HG03342 (cell line): ENCODE measurements around the gene CEP250.
A peak's percentile ranks its signal among the peaks of the same experiment; 100 is the strongest.
"Not testable (repeated sequence)": the region's sequence is repeated elsewhere in the genome, so short reads cannot be mapped to it uniquely, and the experiment has no call there.

Experiments
- ATAC-seq: cut with Tn5 transposase; IDR thresholded peaks from one replicate; pipeline ENCODE4 v1.9.1; 2021; ENCODE audit warnings: mild to moderate bottlenecking, moderate library complexity; ENCODE audit not compliant: unreplicated experiment

Gene CEP250

GRCh38 chr20:35456700-35457099 is 1.3 kb downstream of the CEP250 start:
- ATAC-seq: not testable (repeated sequence)

GRCh38 chr20:35457539-35457938 is 2.1 kb downstream of the CEP250 start:
- ATAC-seq: not testable (repeated sequence)

GRCh38 chr20:35458388-35458787 is 3.0 kb downstream of the CEP250 start:
- no peak for ATAC-seq

- ATAC-seq: no peak
These were observed 6.2 kb downstream of the CEP250 start for GRCh38 chr20:35461620-35462019.

- ATAC-seq: no peak
These were observed 7.0 kb downstream of the CEP250 start for GRCh38 chr20:35462351-35462750.

GRCh38 chr20:35463455-35464300 is 8.3 kb downstream of the CEP250 start:
- no peak for ATAC-seq

GRCh38 chr20:35465976-35466375 is 10.6 kb downstream of the CEP250 start:
- ATAC-seq: no peak

- ATAC-seq: no peak
These were observed 11.5 kb downstream of the CEP250 start for GRCh38 chr20:35466856-35467255.

- ATAC-seq: no peak
These were observed 12.2 kb downstream of the CEP250 start for GRCh38 chr20:35467339-35468224.

- no peak for ATAC-seq
These were observed 13.4 kb downstream of the CEP250 start for GRCh38 chr20:35468671-35469334.

- no peak for ATAC-seq
These were observed 16.8 kb downstream of the CEP250 start for GRCh38 chr20:35472209-35472608.

GRCh38 chr20:35473684-35474083 is 18.3 kb downstream of the CEP250 start:
- ATAC-seq: no peak

- no peak for ATAC-seq
These were observed 19.0 kb downstream of the CEP250 start for GRCh38 chr20:35474303-35474871.

- ATAC-seq: no peak
These were observed 20.9 kb downstream of the CEP250 start for GRCh38 chr20:35476288-35476687.

GRCh38 chr20:35478804-35479472 is 23.5 kb downstream of the CEP250 start:
- ATAC-seq: no peak

GRCh38 chr20:35479798-35480197 is 24.4 kb downstream of the CEP250 start:
- no peak for ATAC-seq

GRCh38 chr20:35487479-35487878 is 32.1 kb downstream of the CEP250 start:
- no peak for ATAC-seq

- no peak for ATAC-seq
These were observed 34.3 kb downstream of the CEP250 start for GRCh38 chr20:35489717-35490116.

GRCh38 chr20:35490736-35491181 is 35.4 kb downstream of the CEP250 start:
- ATAC-seq: peak; percentile 96

GRCh38 chr20:35491823-35492222 is 36.4 kb downstream of the CEP250 start:
- no peak for ATAC-seq
